Esophagus muscularis mucosa (tissue), 4 donors: ENCODE measurements around the gene CCT3. TPM values are rescaled to one million over a fixed set of nuclear protein-coding genes. Genes with fewer than 3 reads are reported as not detected.
"Not testable (repeated sequence)": the region's sequence is repeated elsewhere in the genome, so short reads cannot be mapped to it uniquely, and the experiment has no call there.

Source experiments
- DNase-seq: peaks from one replicate; pipeline ENCODE4 v3.0.0-alpha.2; 2017; ENCODE audit errors: extremely low spot score
- H3K27ac ChIP-seq, 4 donors: fragments of 200-600 bp; sonication (generic); replicated peaks in 1 of 4; 1 replicate in 3 of 4; 2 replicates in 1 of 4; pipeline ENCODE4 v1.5.1; 2016 to 2019; ENCODE audit warnings: mild to moderate bottlenecking in 1 of 4
- H3K27me3 ChIP-seq, 4 donors: fragments of 200-600 bp; sonication (generic); one replicate each; pipeline versions ENCODE4 v1.5.1 to v1.6.0; 2016 to 2019
- H3K36me3 ChIP-seq, 4 donors: fragments of 200-600 bp; sonication (generic); one replicate each; pipeline ENCODE4 v1.5.1; 2016 to 2019
- H3K4me1 ChIP-seq, 4 donors: fragments of 200-600 bp; sonication (generic); one replicate each; pipeline ENCODE4 v1.5.1; 2016 to 2019
- H3K4me3 ChIP-seq, 4 donors: fragments of 200-600 bp; sonication (generic); 1 replicate in 2 of 4; 2 replicates in 2 of 4; pipeline ENCODE4 v1.5.1; 2016 to 2019; ENCODE audit warnings: mild to moderate bottlenecking in 4 of 4, moderate library complexity in 1 of 4
- H3K9me3 ChIP-seq, 4 donors: fragments of 200-600 bp; sonication (generic); 1 replicate in 3 of 4; 2 replicates in 1 of 4; pipeline ENCODE4 v1.5.1; 2016 to 2019
- EP300 ChIP-seq: sonication (generic); formaldehyde crosslinking; IDR thresholded peaks from one replicate; pipeline ENCODE4 v1.6.1; 2017; ENCODE audit warnings: antibody characterized with exemption
- POLR2A ChIP-seq: fragments of 450-650 bp; IDR thresholded peaks from one replicate; pipeline ENCODE4 v1.6.1; 2017; ENCODE audit warnings: antibody characterized with exemption, moderate library complexity, mild to moderate bottlenecking, low read depth
- POLR2AphosphoS5 ChIP-seq, 2 donors: sonication (generic); formaldehyde crosslinking; IDR thresholded peaks; one replicate each; pipeline ENCODE4 v1.6.1; 2017; ENCODE audit warnings: antibody characterized with exemption in 2 of 2
- WGBS: methylation state at CpG from one replicate; pipeline ENCODE4 v1.1.5; 2018; 5-methylcytosine and 5-hydroxymethylcytosine counted together
- intact Hi-C: fragments of 100-400 bp; cut with DNase I; formaldehyde crosslinking; loops from one replicate; pipeline ENCODE4 v1.15.1; 2023
- total RNA-seq, 4 donors: library from RNA; depleted of rRNA; stranded (reverse); fragments of >200 nt; gene quantifications; one replicate each; pipeline versions ENCODE4 v1.1.0 to v1.2.1, GENCODE V29; 2016
- TF ChIP-seq, protein P1 (sequence below), 3 experiments: fragments of 200-600 bp in 2 of 3; fragments of 450-650 bp in 1 of 3; sonication (generic) in 2 of 3; IDR thresholded peaks; one replicate each; pipeline ENCODE4 v1.5.1; 2017 to 2019; ENCODE audit warnings: antibody characterized with exemption in 3 of 3, mild to moderate bottlenecking in 2 of 3, moderate library complexity in 1 of 3

The CCT3 gene
- total RNA-seq, 4 donors from 2014 or later: 172 to 241 (median 222) TPM

DNA sequence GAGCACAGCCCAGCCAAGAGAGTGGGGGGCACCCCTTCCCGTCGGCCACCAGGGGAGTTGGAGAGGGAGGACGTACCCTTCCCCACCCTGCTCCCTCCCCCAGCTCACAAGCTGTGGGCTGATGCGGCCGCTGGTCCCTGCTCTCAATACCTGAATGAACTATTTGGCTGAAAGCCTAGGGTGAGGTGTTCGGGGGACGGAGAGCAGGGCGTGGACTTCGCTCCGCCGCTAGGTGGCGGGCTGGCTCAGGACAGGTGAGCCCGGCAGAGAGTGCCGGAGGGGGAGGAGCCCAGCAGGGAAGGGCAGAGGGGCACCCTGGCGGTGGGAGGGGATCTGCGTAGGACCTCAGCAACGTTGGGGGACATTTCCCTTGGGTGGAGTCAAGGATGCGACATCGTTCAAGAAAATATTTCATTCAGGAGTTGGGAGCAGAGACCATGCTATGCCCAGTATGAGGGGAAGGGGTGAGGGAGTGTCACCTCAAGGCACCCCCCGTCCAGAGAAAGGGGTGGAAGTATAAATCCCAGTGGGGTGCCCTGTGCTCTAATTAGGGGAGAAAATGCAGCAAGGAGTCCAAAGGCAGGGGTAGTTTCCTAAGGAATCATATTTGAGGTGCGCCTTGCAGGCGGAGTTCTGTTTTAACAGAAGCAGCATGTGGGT lies 18.9 kb upstream of the CCT3 start:
- H3K36me3 ChIP-seq: no peaks in the 10 kb centered on the region
- DNase-seq: no peak
- H3K4me3 ChIP-seq: no peak overlapping the region
- TF ChIP-seq EP300 (no peak), POLR2A (no peak), POLR2AphosphoS5 (IDR thresholded peaks at IDR 0.05) (no peak)
- TF ChIP-seq, protein P1, sequence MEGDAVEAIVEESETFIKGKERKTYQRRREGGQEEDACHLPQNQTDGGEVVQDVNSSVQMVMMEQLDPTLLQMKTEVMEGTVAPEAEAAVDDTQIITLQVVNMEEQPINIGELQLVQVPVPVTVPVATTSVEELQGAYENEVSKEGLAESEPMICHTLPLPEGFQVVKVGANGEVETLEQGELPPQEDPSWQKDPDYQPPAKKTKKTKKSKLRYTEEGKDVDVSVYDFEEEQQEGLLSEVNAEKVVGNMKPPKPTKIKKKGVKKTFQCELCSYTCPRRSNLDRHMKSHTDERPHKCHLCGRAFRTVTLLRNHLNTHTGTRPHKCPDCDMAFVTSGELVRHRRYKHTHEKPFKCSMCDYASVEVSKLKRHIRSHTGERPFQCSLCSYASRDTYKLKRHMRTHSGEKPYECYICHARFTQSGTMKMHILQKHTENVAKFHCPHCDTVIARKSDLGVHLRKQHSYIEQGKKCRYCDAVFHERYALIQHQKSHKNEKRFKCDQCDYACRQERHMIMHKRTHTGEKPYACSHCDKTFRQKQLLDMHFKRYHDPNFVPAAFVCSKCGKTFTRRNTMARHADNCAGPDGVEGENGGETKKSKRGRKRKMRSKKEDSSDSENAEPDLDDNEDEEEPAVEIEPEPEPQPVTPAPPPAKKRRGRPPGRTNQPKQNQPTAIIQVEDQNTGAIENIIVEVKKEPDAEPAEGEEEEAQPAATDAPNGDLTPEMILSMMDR (IDR thresholded peaks at IDR 0.05): peak; percentile 10 to 31 (median 29)
- 14% methylated on average over 18 of the region's 22 CpGs for WGBS
- H3K9me3 ChIP-seq: no peaks in the 10 kb centered on the region
- H3K27me3 ChIP-seq: peaks cover 0 to 57% (median 9%) of the 10 kb centered on the region in 4 donors
- intact Hi-C loops: no loop called here
- H3K27ac ChIP-seq: no peak overlapping the region
- H3K4me1 ChIP-seq: peaks cover 0 to 5% (median 3%) of the 10 kb centered on the region in 4 donors

DNA sequence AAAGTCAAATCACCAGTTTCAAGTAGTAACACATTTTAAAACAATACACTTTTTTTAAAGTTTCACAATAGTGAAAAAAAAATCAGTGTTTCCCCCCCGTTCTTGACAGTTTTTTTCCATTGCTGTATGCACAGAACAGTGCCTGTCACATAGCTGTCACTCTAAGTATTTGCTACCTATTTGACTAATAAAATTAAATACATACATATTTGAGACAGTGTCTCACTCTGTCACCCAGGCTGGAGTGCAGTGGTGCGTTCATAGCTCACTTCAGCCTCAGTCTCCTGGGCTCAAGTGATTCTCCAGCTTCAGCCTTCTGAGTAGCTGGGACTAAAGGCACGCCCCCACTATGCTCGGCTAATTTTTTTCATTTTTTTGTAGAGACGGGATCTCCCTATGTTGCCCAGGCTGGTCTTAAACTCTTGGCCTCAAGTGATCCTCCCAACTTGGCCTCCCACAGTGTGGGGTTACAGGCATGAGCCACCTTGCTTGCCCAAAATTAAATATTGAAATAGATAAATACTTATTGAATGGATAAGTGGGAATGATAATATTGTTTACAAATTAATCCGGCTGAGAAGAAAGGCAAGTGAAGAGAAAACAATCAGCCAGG lies 18.3 kb upstream of the CCT3 start:
- TF ChIP-seq EP300 (no peak), POLR2AphosphoS5 (IDR thresholded peaks at IDR 0.05) (no peak), POLR2A (no peak)
- TF ChIP-seq, protein P1 (IDR thresholded peaks at IDR 0.05): no peak
- intact Hi-C loops: no loop called here

DNA sequence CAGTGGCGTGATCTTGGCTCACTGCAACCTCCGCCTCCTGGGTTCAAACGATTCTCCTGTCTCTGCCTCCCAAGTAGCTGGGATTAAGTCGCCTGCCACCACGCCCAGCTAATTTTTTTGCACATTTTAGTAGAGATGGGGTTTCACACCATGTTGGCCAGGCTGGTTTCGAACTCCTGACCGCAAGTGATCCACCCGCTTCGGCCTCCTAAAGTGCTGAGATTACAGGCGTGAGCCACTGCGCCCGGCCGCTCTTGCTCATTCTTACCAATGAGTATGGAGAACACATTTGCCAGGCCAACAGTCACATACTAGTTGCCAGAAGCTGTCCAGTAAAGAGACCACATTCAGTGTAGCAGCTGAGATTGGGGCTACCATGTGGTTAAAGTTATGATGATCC lies 14.4 kb upstream of the CCT3 start:
- intact Hi-C loops, DNase-seq, H3K4me3 ChIP-seq, H3K36me3 ChIP-seq, H3K27ac ChIP-seq, H3K9me3 ChIP-seq, H3K4me1 ChIP-seq: not testable (repeated sequence)
- H3K27me3 ChIP-seq: peaks cover 0 to 25% (median 8%) of the 10 kb centered on the region in 4 donors
- 85% methylated on average over 13 of the region's 13 CpGs for WGBS

More for the DNA sequence above, 18.3 kb upstream of the CCT3 start:
- Histone ChIP-seq H3K4me1 (peaks cover 0 to 5% (median 3%) of the 10 kb centered on the region in 4 donors), H3K27me3 (peaks cover 0 to 57% (median 9%) of the 10 kb centered on the region in 4 donors), H3K27ac (no peak overlapping the region), H3K36me3 (no peaks in the 10 kb centered on the region), H3K9me3 (no peaks in the 10 kb centered on the region), H3K4me3 (no peak overlapping the region)
- WGBS: 44% methylated on average over 6 of the region's 6 CpGs
- no peak for DNase-seq

DNA sequence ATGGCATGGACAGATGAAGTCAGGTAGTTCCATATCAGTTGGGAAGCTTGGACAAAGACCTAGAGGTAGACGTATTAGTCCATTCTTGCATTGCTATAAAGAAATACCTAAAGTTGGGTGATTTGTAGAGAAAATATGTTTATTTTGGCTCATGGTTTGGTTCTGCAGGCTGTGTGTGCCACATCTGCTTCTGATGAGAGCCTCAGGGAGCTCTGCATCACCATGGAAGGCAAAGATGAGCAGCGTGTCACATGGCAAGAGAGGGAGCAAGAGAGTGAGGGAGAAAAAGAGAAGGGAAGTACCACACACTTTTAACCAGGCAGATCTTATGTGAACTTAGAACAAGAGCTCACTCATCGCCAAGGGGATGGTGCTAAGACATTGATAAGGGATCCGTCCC lies 9.2 kb upstream of the CCT3 start:
- DNase-seq: no peak
- Histone ChIP-seq H3K27me3 (peaks cover 0 to 8% (median 0%) of the 10 kb centered on the region in 4 donors), H3K4me3 (no peak overlapping the region), H3K4me1 (no peaks in the 10 kb centered on the region), H3K27ac (no peak overlapping the region), H3K9me3 (no peaks in the 10 kb centered on the region), H3K36me3 (no peaks in the 10 kb centered on the region)
- TF ChIP-seq POLR2A (no peak), POLR2AphosphoS5 (IDR thresholded peaks at IDR 0.05) (no peak), EP300 (no peak)
- TF ChIP-seq, protein P1 (IDR thresholded peaks at IDR 0.05): no peak
- intact Hi-C loops: no loop called here
- 79% methylated on average over 4 of the region's 4 CpGs for WGBS

DNA sequence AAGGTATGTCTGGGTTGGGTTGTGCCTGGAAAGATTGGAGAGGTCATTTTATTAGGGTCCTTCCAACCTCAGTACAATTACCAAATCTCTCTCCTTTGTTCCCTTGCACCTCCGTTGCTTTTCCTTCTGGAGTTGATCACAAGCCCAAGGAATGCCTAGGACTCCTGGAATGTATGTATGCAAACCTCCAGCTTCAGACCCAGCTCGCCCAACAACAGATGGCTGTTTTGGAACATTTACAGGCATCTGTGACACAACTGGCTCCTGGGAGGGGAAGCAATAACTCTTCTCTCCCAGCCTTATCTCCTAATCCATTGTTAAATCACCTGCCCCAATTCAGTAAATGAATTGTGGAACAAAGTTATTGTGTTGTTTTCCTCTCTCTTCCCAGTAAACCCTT lies 8.5 kb upstream of the CCT3 start:
- Histone ChIP-seq H3K27ac (no peak overlapping the region), H3K9me3 (no peaks in the 10 kb centered on the region), H3K4me1 (no peaks in the 10 kb centered on the region), H3K27me3 (peaks cover 0 to 8% (median 0%) of the 10 kb centered on the region in 4 donors), H3K36me3 (no peaks in the 10 kb centered on the region), H3K4me3 (no peak overlapping the region)
- WGBS: 45% methylated on average over 2 of the region's 2 CpGs
- intact Hi-C loops: no loop called here
- no peak for DNase-seq
- TF ChIP-seq POLR2AphosphoS5 (IDR thresholded peaks at IDR 0.05) (no peak), EP300 (no peak)

DNA sequence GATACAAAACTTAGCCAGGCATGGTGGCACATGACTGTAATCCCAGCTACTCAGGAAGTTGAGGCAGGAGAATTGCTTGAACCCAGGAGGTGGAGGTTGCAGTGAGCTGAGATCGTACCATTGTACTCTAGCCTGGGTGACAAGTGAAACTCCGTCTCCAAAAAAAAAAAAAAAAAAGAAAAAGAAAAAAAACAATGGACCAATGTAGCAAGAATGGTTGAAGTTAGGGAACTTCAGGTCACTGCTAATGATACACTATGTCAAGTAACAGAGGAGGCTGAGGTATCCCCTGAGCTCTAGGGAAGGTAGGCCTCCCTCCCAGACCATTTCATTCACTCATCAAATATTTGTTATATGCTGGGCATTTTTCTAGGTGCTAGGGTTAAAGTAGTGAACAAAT lies 7.9 kb upstream of the CCT3 start:
- H3K4me3 ChIP-seq, H3K4me1 ChIP-seq, intact Hi-C loops, H3K36me3 ChIP-seq, DNase-seq, H3K9me3 ChIP-seq, H3K27me3 ChIP-seq, H3K27ac ChIP-seq: not testable (repeated sequence)
- WGBS: 78% methylated on average over 2 of the region's 2 CpGs
